Measurements from ENCODE around the gene SLC35F3. TPM values are rescaled to one million over a fixed set of nuclear protein-coding genes. Genes with fewer than 3 reads are reported as not detected.

Gene SLC35F3
- total RNA-seq, 1 experiment from 2014 or later = 19.1 TPM

GRCh38 chr1:234262754-234263105, 358.3 kb downstream of the SLC35F3 start:
- POLR2A ChIA-PET = interaction anchor here (0.6 kb wide), 1 partner anchor 116 kb away, joined by 3 read pairs; no protein-coding TSS in a partner anchor
- in situ Hi-C loops (cut with HindIII; ENCODE audit: low pct_unique_long_range_greater_than_20kb, low sequenced_read_pairs) = no loop called here
- Histone ChIP-seq H3K9me3 (ENCODE audit: control insufficient read depth, insufficient read depth, low read depth, low read length) (peaks cover 1% of the 10 kb centered on the region; the same call in 1 of the 2 replicates), H3K27me3 (ENCODE audit: control insufficient read depth, insufficient read depth, low read length) (no peaks in the 10 kb centered on the region), H3K27ac (ENCODE audit: low read length) (no peak overlapping the region), H3K36me3 (ENCODE audit: control insufficient read depth, insufficient read depth, low read length) (no peaks in the 10 kb centered on the region), H3K4me3 (ENCODE audit: low read depth in 2 of 2, low read length in 2 of 2) (no peak overlapping the region), H3K4me1 (ENCODE audit: control insufficient read depth, insufficient read depth, low read length) (no peaks in the 10 kb centered on the region; the same call in 1 of the 2 replicates)
- DNase-seq (ENCODE audit: low read depth, low spot score) (no peak), ATAC-seq (no peak)
- TF ChIP-seq REST (IDR thresholded peaks at IDR 0.05; ENCODE audit: insufficient read depth in 1 of 2, low read depth in 2 of 2, low read length in 1 of 2) (no peak), SIN3A (IDR thresholded peaks at IDR 0.05; ENCODE audit: borderline replicate concordance, insufficient read depth, low read depth, low read length) (no peak), TCF7L2 (IDR thresholded peaks at IDR 0.05; ENCODE audit: low read depth, low read length) (no peak), POLR2AphosphoS5 (IDR thresholded peaks at IDR 0.05; ENCODE audit: low read depth, low read length) (no peak)
- TF ChIP-seq, protein P1, sequence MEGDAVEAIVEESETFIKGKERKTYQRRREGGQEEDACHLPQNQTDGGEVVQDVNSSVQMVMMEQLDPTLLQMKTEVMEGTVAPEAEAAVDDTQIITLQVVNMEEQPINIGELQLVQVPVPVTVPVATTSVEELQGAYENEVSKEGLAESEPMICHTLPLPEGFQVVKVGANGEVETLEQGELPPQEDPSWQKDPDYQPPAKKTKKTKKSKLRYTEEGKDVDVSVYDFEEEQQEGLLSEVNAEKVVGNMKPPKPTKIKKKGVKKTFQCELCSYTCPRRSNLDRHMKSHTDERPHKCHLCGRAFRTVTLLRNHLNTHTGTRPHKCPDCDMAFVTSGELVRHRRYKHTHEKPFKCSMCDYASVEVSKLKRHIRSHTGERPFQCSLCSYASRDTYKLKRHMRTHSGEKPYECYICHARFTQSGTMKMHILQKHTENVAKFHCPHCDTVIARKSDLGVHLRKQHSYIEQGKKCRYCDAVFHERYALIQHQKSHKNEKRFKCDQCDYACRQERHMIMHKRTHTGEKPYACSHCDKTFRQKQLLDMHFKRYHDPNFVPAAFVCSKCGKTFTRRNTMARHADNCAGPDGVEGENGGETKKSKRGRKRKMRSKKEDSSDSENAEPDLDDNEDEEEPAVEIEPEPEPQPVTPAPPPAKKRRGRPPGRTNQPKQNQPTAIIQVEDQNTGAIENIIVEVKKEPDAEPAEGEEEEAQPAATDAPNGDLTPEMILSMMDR (IDR thresholded peaks at IDR 0.05) = no peak
- intact Hi-C loops (cut with micrococcal nuclease; ENCODE audit: unreplicated experiment) = no loop called here
- CTCF ChIA-PET = no interaction called here
- BruUV-seq (replicated peaks) = no TSS peak

DNA sequence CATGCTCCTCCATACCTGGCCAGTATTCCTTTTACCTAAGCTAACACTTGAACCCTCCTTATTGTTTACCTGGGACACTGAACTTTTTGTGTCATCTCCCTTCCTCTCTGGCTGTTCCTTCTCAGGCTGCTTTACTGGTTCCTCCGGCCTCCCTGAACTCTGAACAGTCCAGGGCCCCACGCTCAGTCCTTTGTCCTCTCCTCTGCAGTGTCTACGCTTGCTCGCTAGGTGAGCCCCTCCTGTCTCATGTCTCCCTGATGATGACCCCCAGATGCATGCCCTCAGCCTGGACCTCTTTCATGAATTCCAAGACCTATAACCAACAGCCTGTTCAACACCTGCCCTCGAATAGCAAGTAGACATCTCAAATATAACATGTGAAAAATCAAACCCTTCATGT, 360.4 kb downstream of the SLC35F3 start:
- DNase-seq (ENCODE audit: low read depth, low spot score) (no peak), ATAC-seq (no peak)
- Histone ChIP-seq H3K27ac (ENCODE audit: low read length) (no peak overlapping the region), H3K4me3 (ENCODE audit: low read depth in 2 of 2, low read length in 2 of 2) (no peak overlapping the region), H3K27me3 (ENCODE audit: control insufficient read depth, insufficient read depth, low read length) (no peaks in the 10 kb centered on the region), H3K36me3 (ENCODE audit: control insufficient read depth, insufficient read depth, low read length) (no peaks in the 10 kb centered on the region), H3K4me1 (ENCODE audit: control insufficient read depth, insufficient read depth, low read length) (no peaks in the 10 kb centered on the region; the same call in 1 of the 2 replicates), H3K9me3 (ENCODE audit: control insufficient read depth, insufficient read depth, low read depth, low read length) (no peaks in the 10 kb centered on the region)
- POLR2A ChIA-PET = no interaction called here
- BruUV-seq (replicated peaks) = no TSS peak
- intact Hi-C loops (cut with micrococcal nuclease; ENCODE audit: unreplicated experiment) = no loop called here
- CTCF ChIA-PET = no interaction called here
- in situ Hi-C loops (cut with HindIII; ENCODE audit: low pct_unique_long_range_greater_than_20kb, low sequenced_read_pairs) = no loop called here
- TF ChIP-seq TCF7L2 (IDR thresholded peaks at IDR 0.05; ENCODE audit: low read depth, low read length) (no peak), REST (IDR thresholded peaks at IDR 0.05; ENCODE audit: insufficient read depth in 1 of 2, low read depth in 2 of 2, low read length in 1 of 2) (no peak), SIN3A (IDR thresholded peaks at IDR 0.05; ENCODE audit: borderline replicate concordance, insufficient read depth, low read depth, low read length) (no peak), POLR2AphosphoS5 (IDR thresholded peaks at IDR 0.05; ENCODE audit: low read depth, low read length) (no peak)
- TF ChIP-seq, protein P1 (IDR thresholded peaks at IDR 0.05) = no peak
